DMS153 treated with DMSO at 0.1 percent for 48 hours (cell line): Measurements from ENCODE around the gene SMARCE1.
A peak's percentile ranks its signal among the peaks of the same experiment; 100 is the strongest.
"Not testable (repeated sequence)": the region's sequence is repeated elsewhere in the genome, so short reads cannot be mapped to it uniquely, and the experiment has no call there.

Experiments used
- DNase-seq: peaks from one replicate; lab custom pipeline; 2025; ENCODE audit not compliant: unreplicated experiment; lab: John Stamatoyannopoulos, UW

The SMARCE1 gene

GRCh38 chr17:40586264-40586663 lies 61.4 kb downstream of the SMARCE1 start:
- not testable (repeated sequence) for DNase-seq

DNA sequence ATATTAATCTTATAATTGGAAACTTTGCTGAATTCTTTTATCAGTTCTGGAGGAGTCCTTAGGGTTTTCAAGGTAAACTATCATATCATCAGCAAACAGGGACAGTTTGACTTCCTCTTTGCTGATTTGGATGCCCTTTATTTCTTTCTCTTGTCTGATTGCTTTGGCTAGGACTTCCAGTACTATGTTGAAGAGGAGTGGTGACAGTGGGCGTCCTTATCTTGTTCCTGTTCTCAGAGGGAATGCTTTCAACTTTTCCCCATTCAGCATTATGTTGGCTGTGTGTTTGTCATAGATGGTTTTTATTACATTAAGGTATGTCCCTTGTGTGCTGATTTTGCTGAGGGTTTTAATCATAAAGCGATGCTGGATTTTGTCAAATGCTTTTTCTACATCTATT lies 62.7 kb downstream of the SMARCE1 start:
- DNase-seq = not testable (repeated sequence)

GRCh38 chr17:40582328-40582901 lies 65.2 kb downstream of the SMARCE1 start:
- DNase-seq = peak; percentile 97

DNA sequence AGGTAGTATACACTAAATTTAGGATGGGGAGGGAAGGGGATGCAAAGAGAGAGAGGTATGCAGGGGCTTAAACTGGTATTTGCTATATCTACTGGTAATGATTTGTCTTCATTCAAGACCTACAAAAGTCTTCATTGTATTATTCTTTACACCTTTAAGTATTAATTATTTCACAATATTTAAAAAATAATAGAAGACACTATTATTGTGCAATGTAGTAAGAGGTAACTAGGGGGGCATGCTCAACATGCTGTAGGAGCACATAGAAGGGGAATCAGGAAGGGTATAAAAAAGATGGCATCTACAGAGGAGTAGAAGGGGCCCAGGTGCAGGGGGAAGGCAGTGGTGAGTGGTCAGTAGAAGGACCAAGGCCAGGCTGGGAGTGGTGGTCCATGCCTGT lies 67.5 kb downstream of the SMARCE1 start:
- no peak for DNase-seq

DNA sequence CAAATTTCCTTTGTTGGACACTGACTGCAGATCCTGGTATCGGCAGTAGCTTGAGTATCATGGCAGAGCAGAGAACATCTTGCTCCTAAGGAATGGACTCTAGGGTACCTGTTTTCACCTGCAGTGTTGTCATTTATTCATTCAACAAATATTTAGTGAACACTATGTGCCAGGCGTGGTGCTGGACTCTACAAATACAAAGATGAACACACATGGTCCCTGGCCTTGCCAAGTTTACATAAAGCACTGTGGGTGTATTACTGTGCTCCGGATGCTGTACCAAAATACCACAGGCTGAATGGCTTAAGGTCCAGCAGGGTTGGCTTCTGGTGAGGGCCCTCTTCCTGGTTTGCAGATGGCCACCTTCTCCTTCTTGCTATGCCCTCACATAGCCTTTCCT lies 68.1 kb downstream of the SMARCE1 start:
- DNase-seq = no peak

- DNase-seq = no peak
These were observed 70.0 kb downstream of the SMARCE1 start for GRCh38 chr17:40577611-40578065.

DNA sequence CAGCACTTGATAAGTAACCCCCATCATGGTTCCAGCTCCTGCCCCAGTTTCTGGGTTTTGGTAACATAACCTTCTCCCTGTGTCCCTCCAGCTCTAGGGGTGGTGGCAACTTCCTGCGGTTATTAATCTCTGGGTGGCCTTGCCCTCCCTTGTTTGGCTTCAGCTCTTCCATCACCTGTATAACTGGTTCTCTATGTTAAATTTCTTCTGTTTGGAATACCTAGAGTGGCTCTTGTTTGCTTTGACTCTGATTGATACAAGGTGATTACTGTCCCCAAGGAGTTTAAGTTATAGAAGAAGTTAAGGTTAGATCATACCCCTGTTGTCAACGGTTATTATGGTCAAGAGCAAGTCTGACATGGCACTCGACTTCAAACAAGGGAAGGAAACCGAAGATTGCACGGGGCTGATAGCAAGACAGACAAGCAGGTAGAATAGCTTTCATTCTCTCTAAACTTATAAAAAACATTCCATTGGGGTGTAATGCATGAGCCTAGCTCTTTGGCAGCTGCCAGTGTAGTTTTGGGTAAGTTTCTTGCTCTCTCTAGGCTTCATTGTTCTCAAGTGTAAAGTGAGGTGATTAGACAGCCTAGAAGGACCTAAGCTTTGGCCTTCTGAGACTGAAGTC lies 71.4 kb downstream of the SMARCE1 start:
- no peak for DNase-seq
